Occipital lobe (tissue), 2 donors: ENCODE measurements around the gene PACS2. TPM values are rescaled to one million over a fixed set of nuclear protein-coding genes. Genes with fewer than 3 reads are reported as not detected.

ENCODE experiments used
- DNase-seq: peaks from one replicate; lab custom pipeline; 2025; lab: John Stamatoyannopoulos, UW
- total RNA-seq: library from RNA; depleted of rRNA; stranded (reverse); fragments of >200 nt; gene quantifications from one replicate; pipeline ENCODE4 v1.2.3, GENCODE V29; 2014

The PACS2 gene
- total RNA-seq, 1 donor from 2014 or later = 75.8 TPM

DNA sequence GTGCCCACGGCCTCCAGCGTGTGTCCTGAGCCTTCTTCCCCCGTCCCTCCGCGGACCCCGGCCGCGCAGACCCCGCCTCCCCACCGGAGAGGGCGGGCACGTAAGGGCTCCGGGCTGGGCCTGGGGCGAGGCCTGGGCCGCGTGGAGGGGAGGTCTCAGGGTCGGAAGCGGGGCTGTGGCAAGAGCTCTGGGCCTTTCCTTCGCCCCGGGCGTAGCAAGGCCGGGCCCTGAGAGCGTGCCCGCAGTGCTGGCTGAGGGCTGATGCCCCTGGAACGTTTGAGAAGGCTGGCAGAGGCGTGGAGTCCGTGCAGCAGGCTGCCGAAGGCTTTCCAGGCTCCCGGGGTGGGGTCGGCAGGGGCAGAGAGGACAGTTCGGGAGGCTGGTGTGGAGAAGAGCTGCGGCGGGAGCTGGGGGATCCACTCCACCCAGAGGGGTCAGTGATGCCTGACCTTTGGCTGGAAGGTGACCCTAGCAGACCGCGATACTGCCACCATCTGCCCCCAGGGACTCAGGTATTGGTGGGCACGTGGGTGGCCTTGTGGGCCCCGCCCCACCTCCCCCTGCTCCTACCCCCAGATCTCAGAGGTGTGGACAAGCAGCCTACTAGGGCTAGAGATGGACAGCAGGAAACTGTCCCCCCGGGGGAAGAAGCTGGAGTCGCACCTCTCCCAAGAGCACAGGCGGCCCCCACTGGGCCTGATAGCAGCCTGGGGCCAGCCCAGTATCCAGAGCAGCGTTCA is 84.3 kb downstream of the PACS2 start:
- DNase-seq = no peak

DNA sequence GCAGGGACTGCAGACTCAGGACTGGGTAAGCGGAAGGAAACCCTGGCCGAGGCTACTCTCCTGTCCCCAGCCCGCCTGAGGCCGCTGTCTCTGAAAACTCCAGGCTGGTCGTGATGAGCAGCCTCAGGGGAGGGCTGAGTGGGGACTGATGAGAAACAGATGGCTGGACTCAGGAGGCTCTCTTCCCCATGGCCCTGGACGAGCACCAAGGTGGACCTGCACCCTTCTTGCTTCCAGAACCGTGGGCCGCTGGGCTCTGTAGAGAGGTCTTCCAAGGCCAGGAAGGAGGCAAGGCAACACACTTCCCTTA is 84.9 kb downstream of the PACS2 start:
- DNase-seq = no peak

DNA sequence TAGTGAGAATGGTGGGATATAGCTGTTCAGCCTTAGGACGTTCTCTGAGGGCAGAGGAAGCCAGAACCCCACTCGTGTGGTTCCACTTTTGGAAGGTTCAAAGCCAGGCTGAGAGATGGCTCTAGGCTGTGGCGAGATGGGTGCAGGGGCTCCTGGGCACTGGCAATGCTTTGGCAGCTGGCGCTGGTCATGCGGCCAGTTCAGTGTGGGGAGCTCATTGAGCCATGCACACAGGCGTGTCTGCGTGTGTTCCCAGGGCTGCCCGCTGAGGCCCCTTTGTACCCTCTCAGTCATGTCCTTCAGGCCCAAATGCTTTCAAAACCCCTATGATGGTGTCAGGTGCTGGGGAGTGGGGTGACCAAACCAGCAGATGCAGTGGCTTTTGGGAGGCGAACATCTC is 85.5 kb downstream of the PACS2 start:
- DNase-seq = no peak

DNA sequence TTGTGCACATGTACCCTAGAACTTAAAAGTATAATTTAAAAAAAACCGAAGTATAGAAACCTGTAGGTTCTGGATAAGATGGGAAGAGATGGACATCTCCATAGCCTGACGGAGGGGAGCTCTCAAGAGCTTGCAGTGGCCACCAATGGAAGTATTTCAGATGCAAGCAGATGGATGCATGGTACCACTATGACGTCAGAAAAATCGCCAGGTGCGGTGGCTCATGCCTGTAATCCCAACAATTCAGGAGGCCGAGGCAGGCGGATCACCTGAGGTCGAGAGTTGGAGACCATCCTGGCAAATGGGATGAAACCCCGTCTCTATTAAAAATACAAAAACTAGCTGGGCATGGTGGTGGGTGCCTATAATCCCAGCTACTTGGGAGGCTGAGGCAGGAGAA is 87.2 kb downstream of the PACS2 start:
- no peak for DNase-seq

DNA sequence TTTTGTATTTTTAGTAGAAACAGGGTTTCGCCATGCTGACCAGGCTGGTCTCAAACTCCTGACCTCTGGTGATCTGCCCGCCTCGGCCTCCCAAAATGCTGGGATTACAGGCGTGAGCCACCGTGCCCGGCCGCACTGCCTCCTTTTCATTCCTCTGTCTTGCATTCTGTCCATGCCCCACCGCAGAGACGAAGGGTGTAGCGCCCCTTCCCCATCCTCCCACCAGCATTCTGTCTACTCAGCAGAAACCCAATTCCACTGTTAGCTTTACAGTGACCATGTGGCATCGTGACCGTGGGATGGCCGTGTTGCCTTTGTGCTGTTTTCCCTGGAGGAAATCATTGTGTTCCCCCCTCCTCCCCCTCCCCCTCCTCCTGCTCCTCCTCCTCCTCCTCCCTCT is 94.0 kb downstream of the PACS2 start:
- DNase-seq = no peak

DNA sequence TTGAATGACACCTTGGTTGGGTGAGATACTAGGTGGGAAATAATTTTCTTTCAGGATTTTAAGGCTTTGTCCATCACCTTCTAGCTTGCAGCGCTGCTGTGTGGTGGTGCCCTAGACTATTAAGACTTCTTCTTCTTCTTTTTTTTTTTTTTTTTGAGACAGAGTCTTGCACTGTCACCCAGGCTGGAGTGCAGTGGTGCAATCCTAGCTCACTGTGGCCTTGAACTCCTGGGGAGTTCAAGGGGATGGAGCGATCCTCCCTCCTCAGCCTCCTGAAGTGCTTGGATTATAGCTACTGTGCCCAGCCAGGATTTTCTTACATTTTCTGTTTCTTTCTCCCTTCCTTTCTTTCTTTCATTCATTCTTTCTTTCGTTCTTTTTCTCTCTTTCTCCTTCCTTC is 94.8 kb downstream of the PACS2 start:
- no peak for DNase-seq

DNA sequence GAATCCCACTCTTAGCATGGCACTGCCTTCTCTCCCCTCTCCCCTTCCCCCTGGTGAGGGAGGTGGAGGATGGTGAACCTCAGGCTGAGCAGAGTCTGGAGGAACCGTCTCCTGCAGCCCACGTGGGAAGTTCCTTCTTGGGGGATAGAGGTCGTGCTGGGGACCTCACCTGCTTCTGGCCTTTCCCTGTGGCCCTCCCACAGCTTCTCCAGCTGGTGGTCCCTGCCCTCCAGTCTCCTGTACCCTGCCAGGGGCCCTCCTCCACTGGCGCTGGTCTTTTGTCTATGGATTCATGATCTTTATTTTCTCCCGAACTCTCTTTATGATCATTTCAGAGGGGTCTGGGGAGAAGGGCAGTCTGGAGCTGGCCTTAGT is 96.1 kb downstream of the PACS2 start:
- no peak for DNase-seq

DNA sequence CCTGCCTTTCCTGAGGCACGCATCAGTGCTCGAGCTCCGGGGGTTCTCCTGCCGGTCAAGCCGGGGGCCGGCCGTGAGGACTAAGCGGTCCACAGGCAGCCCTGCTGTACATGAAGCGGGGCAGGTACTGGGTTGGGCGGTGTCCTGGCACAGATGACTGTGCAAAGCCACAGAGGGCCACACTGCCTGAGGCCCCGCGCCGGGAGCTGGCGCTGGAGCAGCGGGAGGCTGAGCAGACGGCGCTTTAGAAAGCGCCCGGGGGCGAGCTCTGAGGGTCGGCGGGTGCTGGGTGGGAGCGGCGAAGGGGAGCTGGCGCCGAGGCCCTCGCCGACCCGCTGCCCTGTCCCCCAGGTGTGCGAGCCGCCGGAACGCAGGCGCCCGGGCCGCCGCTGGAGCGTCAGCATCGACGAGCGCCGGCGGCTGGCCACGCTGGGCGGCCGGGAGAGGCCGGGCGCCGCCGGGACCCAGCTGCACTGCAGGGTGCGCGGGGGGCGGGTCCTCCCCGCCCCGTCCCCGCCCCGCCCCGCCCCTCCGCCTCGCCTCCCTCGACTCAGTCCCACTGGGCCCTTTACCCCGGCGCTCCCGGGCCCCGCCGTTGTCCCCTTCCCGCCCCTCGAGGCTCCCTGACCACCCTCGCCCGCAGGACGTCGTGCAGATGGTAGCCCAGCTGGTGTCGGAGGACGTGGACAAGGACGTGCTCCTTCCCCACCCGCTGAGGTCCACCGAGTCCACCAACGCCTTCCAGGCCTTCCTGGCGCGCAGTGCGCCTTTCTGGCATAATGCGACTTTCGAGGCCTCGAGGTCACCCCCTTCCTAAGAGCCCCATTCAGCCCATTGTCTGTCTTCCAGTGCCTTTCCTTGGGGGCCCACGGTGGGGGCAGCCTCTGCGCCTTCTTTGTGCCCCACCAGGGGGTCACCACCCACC is 96.7 kb downstream of the PACS2 start:
- DNase-seq = no peak

DNA sequence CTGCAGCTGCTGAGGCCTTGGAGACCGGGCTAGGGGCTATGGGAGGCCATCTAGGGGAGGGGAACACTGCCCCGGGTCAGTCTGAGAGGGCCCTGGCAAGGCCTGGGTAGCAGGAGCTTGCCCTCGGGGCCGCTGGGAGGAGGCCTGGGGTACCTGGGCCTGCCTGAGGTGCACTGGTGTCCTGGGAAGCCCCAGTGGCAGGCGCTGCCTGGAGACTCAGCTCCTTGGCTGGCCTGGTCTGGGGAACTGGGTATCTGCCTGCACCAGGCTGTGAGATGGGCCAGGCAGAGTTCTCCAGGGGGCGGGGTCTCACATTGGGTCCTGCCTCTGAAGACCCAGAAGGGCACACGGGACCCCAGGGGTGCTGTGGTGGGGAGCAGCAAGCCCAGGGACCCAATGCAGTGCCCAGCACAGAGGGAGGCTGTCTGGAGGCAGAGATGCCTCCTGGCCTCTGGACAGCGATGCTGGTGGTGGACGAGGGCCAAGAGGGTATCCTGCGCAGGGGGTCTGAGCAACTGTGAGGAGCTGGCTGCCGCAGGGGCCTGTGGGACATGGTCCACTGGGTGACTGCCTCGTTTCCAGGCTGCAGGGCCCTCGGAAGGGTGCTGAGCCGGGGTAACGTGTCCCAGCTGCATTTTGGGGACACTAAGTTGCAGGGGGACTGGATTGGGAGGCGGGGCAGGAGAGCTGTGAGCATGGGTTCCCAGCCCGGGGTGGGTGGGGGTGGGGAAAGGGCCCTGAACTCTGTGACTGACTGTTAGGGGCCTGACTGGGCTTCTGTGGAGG is 97.6 kb downstream of the PACS2 start:
- no peak for DNase-seq

DNA sequence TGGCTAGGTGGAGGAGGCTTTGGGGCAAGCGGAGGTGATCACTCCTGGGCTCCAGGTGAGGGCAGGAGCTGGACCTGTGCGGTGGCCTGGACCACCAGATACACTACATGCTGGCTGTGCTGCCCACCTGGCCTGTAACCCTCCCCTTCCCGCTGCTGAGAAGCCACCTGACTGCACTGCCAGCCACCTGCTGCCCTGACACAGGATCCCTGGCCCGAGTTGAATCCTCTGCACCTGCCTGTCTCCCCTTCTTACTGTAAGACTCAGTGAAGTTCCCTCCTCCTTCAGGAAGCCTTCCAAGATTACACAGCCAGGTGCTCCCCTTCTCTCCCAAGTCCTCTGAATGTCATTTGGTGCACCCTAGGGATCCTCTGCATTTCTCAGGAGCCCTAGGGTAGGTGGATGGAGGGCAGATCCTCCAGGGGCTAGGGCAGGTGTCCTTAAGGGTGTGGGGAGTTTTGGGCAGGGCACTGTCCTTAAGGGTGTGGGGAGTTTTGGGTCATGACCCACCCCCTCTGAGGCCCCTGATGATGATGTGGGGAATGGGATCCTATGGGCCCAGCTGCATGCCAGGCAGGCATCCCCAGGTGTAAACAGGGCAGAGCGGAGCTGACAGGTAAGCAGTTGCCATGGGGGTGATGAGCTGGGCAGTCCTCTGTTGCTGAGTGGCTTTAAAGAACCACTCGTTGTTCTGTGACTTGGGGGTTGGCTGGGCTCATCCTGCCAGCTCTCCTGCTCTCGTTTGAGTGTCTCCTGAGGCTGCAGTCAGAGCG is 98.4 kb downstream of the PACS2 start:
- DNase-seq = no peak

DNA sequence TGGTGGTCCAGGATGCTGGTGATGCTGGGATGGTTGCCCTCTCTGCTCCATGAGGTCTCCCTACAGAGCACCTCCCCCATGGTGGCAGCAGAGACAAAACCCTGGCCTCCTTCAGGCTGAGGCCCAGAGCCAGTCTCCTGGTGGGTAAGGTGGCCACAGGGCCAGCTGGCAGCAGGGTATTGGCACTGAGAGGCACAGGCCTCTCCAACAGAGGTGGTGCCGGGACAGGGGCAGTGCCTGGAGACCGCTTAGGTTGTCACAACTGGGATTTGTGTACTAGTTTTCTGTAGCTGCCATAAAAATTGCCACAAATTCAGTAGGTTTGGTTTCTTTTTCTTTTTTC is 99.0 kb downstream of the PACS2 start:
- no peak for DNase-seq

DNA sequence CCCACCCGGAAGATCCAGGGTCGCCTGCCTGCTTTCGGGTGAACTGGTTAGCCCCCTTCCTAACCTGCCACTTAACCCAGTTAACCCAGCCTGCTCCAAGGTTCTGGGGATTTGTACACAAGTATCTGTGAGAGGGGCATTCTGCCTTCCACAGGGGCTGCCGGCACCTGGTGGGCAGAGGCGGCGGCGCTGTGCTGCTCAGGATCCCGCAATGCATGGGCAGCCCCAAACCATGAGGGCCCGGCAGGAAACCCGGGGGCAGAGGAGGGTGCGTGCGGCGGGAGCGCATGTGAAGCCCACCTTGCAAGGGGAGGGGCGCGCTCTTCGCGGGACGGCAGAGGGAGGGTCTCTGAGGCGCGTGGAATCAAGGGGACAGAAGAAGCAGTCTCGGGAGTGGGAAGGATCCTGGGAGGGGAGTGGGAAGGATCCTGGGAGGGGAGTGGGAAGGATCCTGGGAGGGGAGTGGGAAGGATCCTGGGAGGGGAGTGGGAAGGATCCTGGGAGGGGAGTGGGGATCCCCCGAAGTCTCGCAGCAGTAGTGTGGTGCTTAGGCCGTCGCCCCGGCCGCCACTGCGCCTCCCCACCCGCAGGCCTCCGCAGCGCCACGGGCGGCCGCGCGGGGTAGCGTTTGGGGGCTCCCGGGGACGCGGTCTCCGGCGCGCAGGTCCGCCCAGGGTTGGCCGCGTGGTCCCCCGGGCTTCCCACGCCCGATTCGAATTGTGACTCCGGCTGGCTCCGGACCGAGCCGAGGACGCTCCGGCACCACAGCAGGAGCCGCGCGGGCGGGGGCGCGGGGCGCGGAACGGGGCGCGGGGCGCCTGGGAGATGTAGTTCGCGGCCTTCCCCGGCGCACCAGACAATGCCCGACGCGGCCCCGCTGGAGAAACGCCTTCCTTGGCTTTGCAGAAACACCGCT is 100.2 kb downstream of the PACS2 start:
- peak; percentile 78 for DNase-seq

DNA sequence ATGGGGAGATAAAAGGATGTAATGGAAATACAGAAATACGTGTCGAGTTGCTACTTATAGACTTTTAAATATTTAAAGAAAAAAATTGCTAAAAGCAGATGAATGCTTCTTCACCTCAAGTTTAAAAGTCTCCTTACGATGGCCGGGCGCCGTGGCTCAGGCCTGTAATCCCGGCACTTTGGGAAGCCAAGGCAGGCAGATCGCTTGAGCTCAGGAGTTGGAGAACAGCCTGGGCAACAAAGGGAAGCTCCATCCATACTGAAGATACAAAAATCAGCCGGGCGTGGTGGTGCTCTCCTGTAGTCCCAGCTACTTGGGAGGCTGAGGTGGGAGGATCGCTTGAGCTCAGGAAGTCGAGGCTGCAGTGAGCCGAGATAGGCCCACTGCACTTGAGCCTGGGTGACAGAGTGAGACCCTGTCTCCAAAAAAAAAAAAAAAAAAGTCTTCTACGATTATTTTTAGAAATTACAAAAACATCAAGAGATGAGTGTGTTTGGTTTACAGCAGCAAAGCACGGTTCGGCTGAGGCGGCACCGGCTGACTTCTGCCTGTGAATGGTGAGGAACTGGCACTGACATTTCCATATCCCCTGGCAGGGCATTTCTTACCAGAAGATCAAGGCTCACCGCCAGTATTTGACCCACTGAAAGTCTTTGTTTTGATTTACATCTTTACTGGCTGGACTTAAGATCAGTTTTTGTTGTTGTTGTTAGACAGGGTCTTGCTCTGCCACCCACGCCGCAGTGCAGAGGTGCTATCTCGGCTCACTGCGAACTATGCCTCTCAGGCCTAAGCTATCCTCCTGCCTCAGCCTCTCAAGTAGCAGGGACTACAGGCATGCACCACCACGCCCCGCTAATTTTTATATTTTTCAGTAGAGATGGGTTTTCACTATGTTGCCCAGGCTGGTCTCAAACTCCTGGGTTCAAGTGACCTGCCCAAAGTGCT is 101.2 kb downstream of the PACS2 start:
- no peak for DNase-seq

DNA sequence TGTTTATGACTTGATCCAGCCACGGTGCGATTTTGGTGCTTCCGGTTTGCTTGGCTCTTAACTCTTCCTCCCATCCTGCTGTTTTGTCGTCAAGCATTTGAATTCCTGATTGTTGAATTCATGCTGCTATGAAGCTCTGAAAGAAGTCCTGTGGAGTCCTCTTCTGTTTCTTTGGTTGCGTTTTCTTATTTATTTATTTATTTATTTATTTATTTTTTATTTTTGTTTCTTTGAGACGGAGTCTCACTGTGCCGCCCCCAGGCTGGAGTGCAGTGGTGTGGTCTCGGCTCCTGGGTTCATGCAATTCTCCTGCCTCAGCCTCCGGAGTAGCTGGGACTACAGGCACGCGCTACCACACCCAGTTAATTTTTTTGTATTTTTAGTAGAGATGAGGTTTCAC is 102.1 kb downstream of the PACS2 start:
- no peak for DNase-seq

DNA sequence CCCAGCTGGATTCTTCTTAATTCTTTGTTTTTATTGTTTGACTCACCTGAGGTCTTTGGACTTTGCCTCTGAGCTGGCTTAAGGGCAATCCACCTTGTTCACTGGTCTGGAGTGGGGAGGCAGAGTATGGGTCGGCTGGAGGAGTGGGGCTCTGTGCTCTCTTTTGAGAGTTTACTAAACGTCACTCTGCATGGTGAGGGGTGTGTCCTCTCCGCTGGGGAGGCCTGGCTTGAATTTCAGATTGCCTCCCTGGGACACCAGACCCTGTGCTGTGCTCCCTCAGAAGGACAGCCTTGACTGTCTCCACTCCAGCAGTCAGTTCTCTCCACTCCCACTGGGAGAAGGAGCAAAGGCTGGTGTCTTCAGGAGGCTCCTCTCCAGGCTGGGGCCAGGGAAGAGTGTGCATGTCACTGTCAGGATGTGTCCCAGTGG is 103.2 kb downstream of the PACS2 start:
- DNase-seq = no peak

DNA sequence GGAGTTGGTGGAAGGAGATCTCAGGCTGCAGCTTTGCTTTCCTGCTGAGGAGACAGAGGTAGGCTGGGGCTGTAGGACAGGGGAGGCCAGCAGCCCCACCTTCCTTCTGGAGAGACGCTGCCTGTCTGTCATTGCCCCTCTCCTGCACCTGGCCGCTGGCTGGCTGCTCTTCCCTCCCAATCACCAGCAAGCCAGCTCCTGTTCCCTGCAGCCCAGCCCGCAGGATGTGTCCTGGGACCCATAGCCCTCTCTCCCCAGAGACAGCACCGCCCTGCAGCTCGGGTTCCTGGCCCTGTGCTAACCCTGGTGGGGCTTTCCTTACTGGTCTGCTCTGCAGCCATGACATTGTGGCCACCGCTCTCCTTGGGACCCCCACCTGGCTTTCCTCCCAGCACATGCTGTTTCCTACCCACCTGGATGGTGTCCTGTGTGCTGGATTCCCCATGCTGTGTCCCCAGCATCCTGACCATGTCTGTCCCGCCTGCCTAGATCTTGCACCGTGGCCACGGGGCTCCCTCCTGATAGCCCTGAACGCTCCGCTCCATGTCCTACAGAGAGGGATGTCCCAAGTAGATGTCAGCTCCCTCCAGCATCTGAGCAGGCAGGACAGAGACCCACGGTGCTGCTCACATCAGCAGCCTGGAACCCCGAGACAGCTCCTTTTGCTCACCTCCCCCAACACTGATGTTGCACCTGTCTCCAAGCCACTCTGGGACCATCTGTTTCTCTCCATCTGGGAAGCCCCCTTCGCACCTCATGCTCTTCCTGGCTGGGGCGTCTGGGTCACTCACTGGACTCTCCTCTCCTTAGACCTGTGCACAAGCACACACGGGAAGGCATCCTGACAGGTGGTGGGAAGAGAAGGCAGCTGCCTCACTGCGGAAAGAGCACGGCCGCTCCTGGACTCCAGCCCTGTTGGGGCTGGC is 104.0 kb downstream of the PACS2 start:
- DNase-seq = no peak

DNA sequence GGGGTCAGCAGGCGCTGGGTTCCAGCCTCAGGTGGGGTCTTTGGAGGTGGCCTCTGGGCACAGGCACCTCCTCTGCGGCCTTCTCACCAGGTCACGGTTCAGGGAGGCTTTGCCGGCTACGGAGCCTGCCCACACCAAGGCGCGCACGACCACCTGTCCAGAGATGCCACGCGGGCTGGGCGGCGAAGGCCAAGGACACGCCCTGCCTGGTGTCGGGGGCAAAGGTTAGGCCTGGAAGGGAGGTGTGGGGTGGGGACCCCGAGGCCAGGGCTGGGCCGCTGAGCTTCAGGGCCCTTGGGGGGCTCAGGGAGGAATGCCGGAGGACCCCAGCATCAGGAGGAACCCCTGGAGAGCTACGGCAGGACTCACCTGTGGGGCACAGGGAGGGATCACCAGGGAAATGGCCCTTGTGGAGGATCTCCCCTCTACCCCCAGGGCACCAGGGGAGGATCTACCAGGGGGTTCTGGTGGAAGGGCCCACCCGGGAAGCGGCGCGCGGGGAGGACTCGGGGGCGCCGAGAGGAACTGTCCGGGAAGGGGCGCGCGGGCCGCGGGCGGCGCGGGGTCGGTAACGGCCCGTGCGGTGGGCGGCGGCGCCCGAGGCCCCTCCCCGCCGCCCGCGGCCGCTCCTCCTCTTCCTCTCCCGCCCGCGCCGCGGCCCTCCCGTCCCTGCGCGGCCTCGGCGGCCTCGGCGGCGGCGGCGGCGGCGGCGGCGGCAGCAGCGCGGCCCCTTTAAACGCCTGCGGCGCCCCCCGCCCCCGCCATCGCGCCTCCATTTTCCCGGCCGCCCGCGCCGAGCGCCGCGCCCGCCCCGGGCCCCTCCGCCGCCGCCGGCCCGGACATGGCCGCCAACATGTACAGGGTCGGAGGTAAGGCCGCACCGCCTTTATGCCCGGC is 104.9 kb downstream of the PACS2 start, which contains the start of gene MTA1:
TSS of gene MTA1 (plus strand) at position 633 of the 897 bp plus-strand sequence. CDS start at position 842, 209 bp downstream.
- DNase-seq = no peak
